ENCODE data around the gene HMGXB3. TPM values are rescaled to one million over a fixed set of nuclear protein-coding genes. Genes with fewer than 3 reads are reported as not detected.
A peak's percentile ranks its signal among the peaks of the same experiment; 100 is the strongest.

HMGXB3 gene
- total and polyA plus RNA-seq, 2 of the 13 experiments (the other 11 are each of a cell fraction or from before 2014, with no cell fraction given): 18.8 to 23.8 TPM

DNA sequence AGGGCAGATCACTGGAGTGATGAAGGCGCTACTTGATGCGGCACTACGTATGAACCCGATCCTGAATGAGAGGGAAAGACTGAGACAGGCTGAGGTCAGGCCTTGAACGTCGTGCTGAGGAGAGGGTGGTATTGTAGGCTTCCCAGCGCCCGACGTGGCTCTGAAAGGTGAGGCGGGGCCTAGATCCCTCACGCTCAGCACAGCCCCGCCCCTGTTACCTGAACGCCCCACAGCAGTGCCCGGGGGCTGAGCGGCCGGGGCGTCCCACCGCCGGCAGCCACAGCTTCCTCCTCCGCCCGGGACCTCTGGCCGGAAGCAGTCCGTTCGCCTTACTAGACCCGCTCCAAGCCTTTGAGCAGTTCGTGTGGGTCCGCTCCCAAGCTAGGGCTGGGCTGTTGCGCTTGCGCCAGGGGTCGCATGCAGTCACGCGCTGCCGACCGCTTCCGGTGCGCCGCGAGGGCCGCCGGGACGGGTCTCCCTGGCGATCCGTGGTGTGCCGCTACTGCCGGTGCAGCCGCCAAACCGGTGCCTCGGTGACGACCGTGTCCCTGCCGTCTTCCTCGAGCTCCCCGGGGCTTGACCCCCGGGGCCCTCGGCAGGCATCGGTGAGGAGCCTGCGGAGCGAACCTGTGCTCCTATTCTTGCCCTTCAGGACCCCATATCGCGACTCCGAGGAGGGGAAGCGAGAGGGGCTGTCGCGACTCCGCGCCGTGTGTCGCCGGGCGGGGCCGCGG is at the start of gene HMGXB3, which contains the start of gene TIGD6 (continued):
- TF ChIP-seq, protein P1, sequence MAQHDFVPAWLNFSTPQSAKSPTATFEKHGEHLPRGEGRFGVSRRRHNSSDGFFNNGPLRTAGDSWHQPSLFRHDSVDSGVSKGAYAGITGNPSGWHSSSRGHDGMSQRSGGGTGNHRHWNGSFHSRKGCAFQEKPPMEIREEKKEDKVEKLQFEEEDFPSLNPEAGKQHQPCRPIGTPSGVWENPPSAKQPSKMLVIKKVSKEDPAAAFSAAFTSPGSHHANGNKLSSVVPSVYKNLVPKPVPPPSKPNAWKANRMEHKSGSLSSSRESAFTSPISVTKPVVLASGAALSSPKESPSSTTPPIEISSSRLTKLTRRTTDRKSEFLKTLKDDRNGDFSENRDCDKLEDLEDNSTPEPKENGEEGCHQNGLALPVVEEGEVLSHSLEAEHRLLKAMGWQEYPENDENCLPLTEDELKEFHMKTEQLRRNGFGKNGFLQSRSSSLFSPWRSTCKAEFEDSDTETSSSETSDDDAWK (CRISPR knock-in tag; IDR thresholded peaks at IDR 0.05): no peak
- TF ChIP-seq HNF4G (IDR thresholded peaks at IDR 0.05; ENCODE audit: borderline replicate concordance, low read depth, low read length) (no peak), HNF4G (CRISPR knock-in tag; IDR thresholded peaks at IDR 0.05; ENCODE audit: borderline replicate concordance, low read depth) (no peak; the same call in 1 of the 2 replicates), ASH2L (IDR thresholded peaks at IDR 0.05; ENCODE audit: insufficient read length, low read depth, low read length) (peak; percentile 74), PBX2 (CRISPR knock-in tag; IDR thresholded peaks at IDR 0.05) (no peak), ZHX2 (IDR thresholded peaks at IDR 0.05; ENCODE audit: low read depth) (no peak), ZHX2 (CRISPR knock-in tag; IDR thresholded peaks at IDR 0.05; ENCODE audit: borderline replicate concordance) (no peak), POLR2G (IDR thresholded peaks at IDR 0.05; ENCODE audit: low read depth, low read length) (peak; percentile 90), PAF1 (CRISPR knock-in tag; IDR thresholded peaks at IDR 0.05) (no peak), KDM2A (CRISPR knock-in tag; IDR thresholded peaks at IDR 0.05; ENCODE audit: borderline replicate concordance, low read depth) (peak; percentile 84)
- TF ChIP-seq, protein P2, sequence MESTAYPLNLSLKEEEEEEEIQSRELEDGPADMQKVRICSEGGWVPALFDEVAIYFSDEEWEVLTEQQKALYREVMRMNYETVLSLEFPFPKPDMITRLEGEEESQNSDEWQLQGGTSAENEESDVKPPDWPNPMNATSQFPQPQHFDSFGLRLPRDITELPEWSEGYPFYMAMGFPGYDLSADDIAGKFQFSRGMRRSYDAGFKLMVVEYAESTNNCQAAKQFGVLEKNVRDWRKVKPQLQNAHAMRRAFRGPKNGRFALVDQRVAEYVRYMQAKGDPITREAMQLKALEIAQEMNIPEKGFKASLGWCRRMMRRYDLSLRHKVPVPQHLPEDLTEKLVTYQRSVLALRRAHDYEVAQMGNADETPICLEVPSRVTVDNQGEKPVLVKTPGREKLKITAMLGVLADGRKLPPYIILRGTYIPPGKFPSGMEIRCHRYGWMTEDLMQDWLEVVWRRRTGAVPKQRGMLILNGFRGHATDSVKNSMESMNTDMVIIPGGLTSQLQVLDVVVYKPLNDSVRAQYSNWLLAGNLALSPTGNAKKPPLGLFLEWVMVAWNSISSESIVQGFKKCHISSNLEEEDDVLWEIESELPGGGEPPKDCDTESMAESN (CRISPR knock-in tag; conservative IDR thresholded peaks at IDR 0.05): peak; percentile 94
